ENCODE results near the gene ABCA7.
A peak's percentile ranks its signal among the peaks of the same experiment; 100 is the strongest.

Gene ABCA7

GRCh38 chr19:1073063-1073955 is 33.4 kb downstream of the ABCA7 start:
- DNase-seq = no peak

- no peak for DNase-seq
These were observed 34.1 kb downstream of the ABCA7 start for GRCh38 chr19:1073956-1074517.

DNA sequence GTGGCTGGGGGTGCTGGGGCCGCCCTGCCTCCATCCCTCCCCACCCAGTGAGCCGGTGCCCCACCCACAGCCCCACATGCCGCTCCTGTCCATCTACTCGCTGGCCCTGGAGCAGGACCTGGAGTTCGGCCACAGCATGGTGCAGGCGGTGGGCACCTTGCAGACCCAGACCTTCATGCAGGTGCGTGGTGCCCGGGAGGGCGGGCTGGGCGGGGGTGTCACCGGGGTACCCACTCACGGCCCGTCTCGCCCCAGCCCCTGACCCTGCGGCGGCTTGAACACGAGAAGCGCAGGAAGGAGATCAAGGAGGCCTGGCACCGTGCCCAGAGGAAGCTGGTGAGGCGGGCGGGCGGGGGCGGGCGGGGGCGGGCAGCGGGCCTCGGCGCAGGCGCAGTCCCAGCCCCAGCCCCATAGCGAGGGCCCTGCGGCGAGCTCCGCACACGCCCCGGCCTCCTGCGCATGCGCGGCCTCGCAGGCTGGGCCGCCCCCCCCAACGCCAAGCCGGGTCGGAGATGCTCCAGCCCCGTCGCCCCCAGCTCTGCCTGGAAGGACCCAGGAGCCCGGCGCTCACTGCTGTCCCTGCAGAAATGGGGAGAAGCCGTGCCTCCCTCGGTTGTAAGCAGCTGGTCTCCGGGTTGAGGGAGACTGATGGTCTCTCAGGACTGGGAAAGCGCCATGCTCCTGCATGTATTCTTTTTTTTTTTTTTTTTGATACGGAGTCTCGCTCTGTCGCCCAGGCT is 34.8 kb downstream of the ABCA7 start:
- DNase-seq = peak; percentile 71 to 78

- DNase-seq = no peak
These were observed 36.1 kb downstream of the ABCA7 start for GRCh38 chr19:1076046-1076386.

DNA sequence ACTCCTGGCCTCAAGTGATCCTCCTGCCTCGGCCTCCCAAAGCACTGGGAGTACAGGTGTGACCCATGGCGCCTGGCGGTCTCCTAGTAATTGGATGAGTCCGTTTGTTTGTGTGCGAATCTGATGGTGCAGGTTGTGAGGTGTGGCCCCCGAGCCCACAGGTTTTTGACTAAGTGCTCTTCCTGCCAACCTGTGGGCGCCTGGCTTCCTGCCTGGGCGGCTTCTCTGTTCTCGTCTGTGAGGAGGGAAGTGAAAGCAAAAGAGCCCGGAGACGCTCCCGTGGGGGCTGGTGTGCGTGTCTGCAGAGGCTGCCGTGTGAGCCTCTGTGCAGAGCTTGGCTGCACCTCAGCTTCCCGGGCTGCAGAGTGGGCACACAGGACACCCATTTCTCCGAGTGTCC is 37.0 kb downstream of the ABCA7 start:
- DNase-seq = peak; percentile 78 to 81

GRCh38 chr19:1079566-1080111 is 39.7 kb downstream of the ABCA7 start:
- peak; percentile 64 to 74 for DNase-seq

- DNase-seq = no peak
These were observed 40.7 kb downstream of the ABCA7 start for GRCh38 chr19:1080360-1081161.

GRCh38 chr19:1081301-1082164 is 41.6 kb downstream of the ABCA7 start:
- no peak for DNase-seq

GRCh38 chr19:1082165-1082927 is 42.4 kb downstream of the ABCA7 start:
- peak; percentile 64 to 79 for DNase-seq

DNA sequence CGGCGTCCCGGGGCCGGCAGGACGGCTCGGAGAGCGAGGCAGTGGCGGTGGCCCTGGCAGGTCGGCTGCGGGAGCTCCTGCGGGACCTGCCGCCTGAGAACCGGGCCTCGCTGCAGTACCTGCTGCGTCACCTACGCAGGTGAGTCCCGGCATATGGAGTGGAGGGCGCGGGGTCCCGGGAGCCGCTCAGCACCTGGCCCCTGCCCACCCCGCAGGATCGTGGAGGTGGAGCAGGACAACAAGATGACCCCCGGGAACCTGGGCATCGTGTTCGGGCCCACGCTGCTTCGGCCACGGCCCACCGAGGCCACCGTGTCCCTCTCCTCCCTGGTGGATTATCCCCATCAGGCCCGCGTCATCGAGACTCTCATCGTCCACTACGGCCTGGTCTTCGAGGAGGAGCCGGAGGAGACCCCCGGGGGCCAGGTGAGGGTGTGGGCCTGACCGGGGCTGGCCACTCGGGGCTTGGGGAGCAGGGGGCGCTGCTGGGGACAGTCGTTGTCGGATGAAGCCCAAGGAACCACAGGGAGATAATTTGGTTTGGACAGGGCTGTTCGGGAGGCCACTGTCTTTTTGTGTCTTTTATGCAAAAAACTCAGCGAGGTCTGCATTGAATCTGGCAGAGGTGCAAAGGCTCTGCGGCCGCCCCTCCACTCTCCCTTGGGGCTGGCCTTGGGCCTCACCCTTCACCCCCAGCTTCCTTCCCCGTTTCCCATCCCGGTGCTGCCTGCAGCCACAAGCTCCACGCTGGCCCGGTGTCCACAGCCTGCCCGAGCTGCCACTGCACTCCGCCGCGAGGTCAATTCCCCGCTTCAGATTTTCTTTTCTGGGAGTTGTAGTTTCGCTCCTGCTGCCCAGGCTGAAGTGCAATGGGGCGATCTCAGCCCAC is 43.3 kb downstream of the ABCA7 start:
- DNase-seq = no peak

- no peak for DNase-seq
These were observed 44.3 kb downstream of the ABCA7 start for GRCh38 chr19:1084024-1084868.

DNA sequence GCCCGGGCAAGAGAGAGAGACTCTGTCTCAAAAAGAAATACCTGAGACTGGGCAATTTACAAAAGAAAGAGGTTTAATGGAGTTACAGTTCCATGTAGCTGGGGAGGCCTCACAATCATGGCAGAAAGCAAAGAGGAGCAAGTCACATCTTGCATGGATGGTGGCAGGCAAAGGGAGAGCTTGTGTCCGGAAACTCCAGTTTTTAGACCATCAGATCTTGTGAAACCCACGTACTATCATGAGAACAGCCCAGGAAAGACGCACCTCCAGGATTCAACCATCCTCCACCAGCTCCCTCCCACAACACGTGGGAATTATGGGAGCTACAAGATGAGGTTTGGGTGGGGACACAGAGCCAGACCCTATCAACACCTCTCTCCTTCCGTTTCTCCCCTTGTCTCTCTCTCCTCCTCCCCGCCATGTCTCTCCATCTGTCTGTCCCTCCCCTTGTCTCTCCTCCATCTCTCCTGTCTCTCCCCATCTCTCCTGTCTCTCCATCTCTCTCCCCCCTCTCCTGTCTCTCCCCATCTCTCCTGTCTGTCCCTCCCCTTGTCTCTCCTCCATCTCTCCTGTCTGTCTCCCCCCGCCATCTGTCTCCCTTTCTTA is 45.2 kb downstream of the ABCA7 start:
- no peak for DNase-seq

- DNase-seq = no peak
These were observed 46.0 kb downstream of the ABCA7 start for GRCh38 chr19:1085676-1086442.

GRCh38 chr19:1086613-1087012 is 46.7 kb downstream of the ABCA7 start:
- no peak for DNase-seq

GRCh38 chr19:1087813-1088415 is 48.0 kb downstream of the ABCA7 start:
- no peak for DNase-seq

DNA sequence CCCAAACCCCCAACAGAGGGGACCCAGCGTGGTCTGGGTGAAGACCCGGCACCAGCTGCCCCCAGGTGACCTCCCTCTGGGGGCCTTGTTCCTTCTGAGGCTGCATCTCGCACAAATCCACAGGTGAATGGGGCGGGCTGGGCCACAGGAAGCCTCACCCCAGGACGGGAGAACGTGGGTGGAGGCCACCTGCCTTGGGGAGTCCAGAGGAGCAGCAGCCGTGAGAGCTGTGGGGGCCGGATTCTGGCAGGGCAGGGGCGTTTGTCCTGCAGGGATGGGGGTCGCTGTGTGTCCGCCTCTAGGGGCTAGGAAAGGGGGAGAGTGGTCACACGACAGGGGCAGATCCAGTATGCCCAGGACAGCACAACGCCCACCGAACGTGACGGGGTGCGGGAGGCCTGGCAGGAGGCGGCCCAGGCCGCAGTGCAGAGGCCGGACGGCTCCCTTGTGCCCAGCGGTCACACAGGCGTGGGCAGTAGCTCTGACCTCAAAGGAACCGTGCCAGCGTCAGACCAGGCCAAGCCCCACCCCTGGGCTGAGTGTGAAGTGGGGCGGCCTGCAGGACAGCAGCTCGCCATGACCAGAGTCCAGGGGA is 48.6 kb downstream of the ABCA7 start:
- no peak for DNase-seq

Measured in stimulated activated CD4-positive, alpha-beta T cell treated with anti-CD3 and anti-CD28 coated beads, Interleukin-2, amount 100 ng/mL, for 48 hours (primary cell).